ENCODE results near the gene RAPGEF1.

DNA sequence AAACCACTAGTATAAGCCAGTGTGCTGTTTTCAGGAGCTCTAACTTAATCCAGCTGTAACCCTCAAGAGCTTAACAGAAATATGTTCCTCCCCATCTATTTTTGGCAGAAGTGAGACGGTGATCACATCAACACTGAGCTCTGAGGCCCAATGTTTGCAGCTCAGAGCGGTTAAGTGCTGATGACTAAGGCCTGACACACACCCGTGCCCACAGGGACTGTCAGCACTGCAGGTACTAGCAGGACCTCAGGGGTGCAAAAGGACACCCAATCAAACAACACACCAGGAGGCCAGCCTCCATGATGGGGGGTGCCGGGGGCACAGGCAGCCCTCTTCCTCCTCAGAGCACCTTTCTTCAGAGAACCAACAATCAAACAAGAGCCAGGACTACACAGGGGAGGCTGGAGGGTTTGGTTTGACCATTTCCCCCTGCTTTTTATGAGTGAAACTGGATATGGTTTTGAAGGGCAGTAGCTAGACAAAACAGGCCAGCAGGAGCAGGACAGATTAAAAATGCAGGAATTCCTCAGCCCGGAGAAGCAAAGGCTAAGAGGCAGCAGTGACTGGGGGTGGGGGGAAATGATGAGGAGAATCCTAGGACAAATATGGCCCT, 61.3 kb downstream of the RAPGEF1 start:
- TF ChIP-seq CTCF (IDR thresholded peaks at IDR 0.05; ENCODE audit: insufficient read depth, low read length, poor library complexity, severe bottlenecking) (no peak), EZH2phosphoT487 (conservative IDR thresholded peaks at IDR 0.05; ENCODE audit: low read length) (no peak)

Measured in SU-DHL-6 (cell line).